Stimulated activated CD4-positive, alpha-beta T cell treated with anti-CD3 and anti-CD28 coated beads, Interleukin-2, amount 100 ng/mL, for 24 hours (primary cell): ENCODE data around the gene WRNIP1.
"Not testable (repeated sequence)": the region's sequence is repeated elsewhere in the genome, so short reads cannot be mapped to it uniquely, and the experiment has no call there.

Experiments
- DNase-seq, 2 donors: peaks; one replicate each; pipeline ENCODE4 v3.0.0-alpha.2; 2020

WRNIP1 gene

GRCh38 chr6:2741756-2742155, 23.4 kb upstream of the WRNIP1 start:
- DNase-seq: no peak

- no peak for DNase-seq
These were observed 21.6 kb upstream of the WRNIP1 start for GRCh38 chr6:2743280-2744208.

- no peak for DNase-seq
These were observed 20.9 kb upstream of the WRNIP1 start for GRCh38 chr6:2744209-2744771.

GRCh38 chr6:2744778-2745177, 20.4 kb upstream of the WRNIP1 start:
- no peak for DNase-seq

DNA sequence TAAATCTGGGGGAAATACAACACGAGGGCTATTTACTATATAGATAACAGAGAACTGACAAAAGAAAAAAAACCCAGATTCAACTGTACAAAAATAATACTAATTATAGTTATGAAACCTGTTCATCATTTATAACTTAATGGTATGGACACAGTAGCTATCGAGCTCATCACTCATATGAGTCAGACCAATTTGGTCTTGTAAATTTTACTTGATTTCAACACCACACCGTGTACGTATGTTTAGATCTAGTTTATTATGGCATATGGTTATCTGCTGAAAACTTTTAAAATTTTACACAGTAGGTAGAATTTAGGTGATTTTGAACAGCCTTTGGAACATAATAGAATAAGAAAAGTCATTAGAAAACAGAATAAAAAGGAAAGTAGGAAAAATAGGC, 19.9 kb upstream of the WRNIP1 start:
- DNase-seq: no peak

GRCh38 chr6:2746557-2747061, 18.6 kb upstream of the WRNIP1 start:
- no peak for DNase-seq

DNA sequence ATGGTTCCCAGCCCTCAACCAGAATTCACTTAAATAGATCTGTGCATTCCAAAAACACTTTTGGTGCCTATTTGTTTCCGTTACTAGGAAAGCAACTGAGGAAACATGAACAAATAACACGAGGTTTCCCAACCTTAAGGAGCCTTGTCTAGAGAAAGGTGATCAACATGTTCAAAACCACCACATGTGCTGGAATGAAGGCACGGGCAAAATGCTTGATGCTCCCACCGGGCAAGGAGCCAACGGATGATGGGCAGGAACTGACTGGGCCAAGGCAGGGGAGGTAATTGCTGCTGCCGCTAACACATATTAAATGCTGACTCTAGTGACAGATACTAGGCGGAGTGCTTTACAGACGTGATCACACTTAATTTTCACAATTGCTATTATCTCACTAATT, 17.0 kb upstream of the WRNIP1 start:
- no peak for DNase-seq

- peak; percentile 77 to 78 for DNase-seq
These were observed 15.1 kb upstream of the WRNIP1 start for GRCh38 chr6:2749969-2750600.

- no peak for DNase-seq
These were observed 14.4 kb upstream of the WRNIP1 start, which contains the start of gene MYLK4 for GRCh38 chr6:2750832-2751231. Gene MYLK4, minus strand, starts transcription at chr6:2750922. Its CDS starts 1,628 bp downstream, at chr6:2749294.

DNA sequence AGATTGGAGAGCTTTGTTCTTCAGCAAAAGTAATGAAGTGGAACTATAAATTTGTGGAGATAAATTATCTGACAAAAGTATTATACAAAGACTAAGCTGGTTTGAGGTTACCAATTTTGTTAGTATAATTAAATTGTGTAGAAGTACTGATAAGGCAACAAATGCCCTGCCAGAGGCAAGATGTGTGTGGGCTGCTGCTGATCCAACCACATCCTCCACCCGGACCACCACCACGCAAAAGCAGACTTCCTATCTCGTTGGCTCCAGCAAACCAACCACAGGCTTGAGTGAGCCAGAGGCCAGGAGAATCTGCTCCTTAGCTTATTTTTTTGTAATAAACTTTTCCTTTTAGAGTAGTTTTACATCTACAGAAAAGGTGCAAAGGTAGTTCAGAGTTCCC, 13.3 kb upstream of the WRNIP1 start:
- no peak for DNase-seq

DNA sequence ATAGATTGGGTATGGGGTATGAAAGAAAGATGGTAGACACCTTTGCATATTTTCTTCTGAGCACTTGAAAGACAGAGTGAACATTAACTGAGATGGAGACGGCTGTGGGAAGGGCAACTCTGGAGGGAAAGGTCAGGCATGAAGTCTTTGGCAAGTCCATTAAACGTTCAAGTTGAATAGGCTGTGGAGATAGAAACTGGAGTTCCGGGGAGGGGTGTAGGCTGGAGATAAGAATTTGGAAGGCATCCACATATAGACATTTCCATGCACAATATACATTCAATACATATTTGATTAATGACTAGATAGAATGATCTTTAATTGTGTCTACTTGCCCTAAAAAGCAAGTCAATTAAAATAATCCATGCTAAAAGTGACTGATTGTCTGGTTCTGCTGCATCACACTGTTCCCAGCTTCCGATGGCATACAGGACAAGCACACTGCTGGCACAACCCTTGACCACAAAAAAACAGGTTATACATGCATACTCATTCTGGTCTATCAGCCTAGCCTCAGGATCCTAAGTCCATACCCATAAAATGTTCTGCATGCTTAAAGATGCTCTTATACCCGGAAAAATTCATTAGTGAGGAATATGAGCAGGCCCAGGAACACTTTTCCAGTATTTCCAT, 12.6 kb upstream of the WRNIP1 start:
- DNase-seq: no peak

GRCh38 chr6:2753110-2753489, 12.1 kb upstream of the WRNIP1 start:
- no peak for DNase-seq

- no peak for DNase-seq
These were observed 11.4 kb upstream of the WRNIP1 start for GRCh38 chr6:2753743-2754142.

DNA sequence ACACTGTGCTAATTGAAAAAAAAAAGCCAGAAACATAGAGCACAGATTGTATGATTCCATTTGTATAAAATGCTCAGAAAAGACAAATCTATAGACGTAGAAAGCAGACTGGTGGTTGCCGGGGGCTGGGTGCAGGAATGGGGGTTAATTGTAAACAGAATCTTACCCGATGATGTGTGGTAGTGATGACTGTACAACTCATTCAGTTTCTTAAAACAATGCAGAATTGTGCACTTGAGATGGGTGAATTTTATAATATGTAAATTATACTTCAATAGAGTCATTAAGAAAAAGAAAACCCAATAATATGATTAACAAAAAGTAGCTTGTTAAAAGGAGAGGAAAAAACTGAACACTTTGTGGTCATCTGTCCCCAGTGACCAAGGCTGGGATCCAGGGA, 10.8 kb upstream of the WRNIP1 start:
- no peak for DNase-seq

- DNase-seq: no peak
These were observed 10.3 kb upstream of the WRNIP1 start for GRCh38 chr6:2754911-2755310.

GRCh38 chr6:2755456-2755855, 9.7 kb upstream of the WRNIP1 start:
- DNase-seq: no peak

DNA sequence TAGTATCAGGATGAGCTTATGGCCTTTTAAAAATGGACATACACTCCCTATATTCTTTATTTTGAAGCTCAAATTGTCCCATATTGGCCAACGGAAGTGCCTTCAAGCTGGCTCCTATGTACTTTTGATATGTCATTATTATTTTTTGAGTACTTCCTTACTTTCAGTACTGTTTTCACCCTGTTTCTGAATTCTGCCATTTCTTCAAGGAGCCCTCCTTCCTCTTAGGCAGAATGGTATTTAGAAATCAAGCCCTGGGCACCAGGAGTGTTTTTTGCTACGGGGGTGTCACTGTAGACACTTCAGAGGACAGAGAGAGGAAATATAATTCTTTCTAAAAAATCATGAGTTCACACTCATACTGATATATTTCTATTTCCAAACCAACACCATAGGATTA, 9.0 kb upstream of the WRNIP1 start:
- DNase-seq: no peak

- no peak for DNase-seq
These were observed 8.4 kb upstream of the WRNIP1 start for GRCh38 chr6:2756687-2757224.

GRCh38 chr6:2758980-2759379, 6.2 kb upstream of the WRNIP1 start:
- DNase-seq: no peak

DNA sequence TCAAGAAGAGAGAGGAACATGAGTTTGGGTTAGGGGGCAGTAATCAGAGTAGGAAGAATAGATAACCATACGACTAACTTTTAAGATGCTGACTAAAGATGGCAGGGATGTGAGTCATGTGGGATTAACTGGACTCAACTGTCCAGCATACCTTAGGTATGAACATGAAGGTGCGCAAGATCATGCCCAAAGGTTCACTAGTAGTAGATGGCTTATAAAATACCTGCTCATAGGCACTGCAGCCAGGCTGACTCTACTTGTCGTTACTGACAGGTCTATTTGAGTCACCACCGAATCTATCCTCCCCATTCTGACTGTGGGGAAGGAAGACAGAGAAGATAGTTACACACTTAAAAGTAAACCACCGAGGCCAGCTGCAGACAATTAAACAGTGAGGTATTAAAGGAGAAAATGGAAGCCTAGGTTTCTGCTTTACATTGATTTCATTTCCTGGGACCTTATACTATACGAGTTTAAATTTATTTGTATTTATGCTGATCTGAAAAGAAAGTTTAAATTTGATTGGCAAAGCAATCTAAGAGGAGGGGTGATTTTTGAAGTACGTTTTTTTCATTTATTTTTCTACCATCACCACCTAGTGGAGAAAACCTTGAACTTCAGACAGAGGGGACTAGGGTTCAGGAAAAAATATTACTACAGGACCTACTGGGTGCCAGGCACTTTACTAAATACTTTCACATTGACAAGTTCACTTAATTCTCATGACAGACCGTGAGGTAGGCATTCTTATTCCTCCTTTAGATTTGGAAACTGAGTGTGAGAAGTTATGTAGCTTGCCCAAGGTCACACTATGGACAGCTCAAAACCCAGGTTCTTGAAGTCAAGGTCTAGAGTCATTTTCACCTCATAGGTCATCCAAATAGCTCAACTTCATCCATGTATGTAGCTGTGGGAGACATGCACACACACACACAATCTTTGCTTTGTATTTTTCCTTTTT, 4.0 kb upstream of the WRNIP1 start:
- no peak for DNase-seq

GRCh38 chr6:2762868-2763267, 2.3 kb upstream of the WRNIP1 start:
- not testable (repeated sequence) for DNase-seq

GRCh38 chr6:2763345-2763841, 1.8 kb upstream of the WRNIP1 start:
- no peak for DNase-seq
